Measurements from ENCODE around the gene C2orf69. TPM values are rescaled to one million over a fixed set of nuclear protein-coding genes. Genes with fewer than 3 reads are reported as not detected.
A peak's percentile ranks its signal among the peaks of the same experiment; 100 is the strongest.

The C2orf69 gene
- total RNA-seq, 2 donors from 2014 or later = 16.3 to 24.6 TPM

DNA sequence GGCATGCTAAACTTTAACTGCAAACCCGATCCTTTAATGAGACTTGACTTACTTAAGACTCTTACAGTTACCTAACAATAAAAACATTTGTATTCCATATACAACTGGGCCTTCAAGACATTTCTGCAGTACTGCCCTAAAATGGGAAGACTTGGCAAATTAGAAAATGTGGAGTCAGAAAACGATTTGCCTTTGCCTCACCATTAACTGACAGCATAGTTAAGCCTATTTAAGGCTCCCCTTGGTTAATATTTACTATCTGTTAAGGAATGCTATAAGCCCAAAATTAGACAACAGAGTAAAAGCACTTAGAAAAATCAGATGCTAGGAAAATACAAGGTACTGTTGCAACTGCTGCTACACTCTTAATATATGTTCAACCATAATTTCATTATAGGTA lies 25.5 kb downstream of the C2orf69 start:
- no peak for DNase-seq
- no peak for TF ChIP-seq CTCF (conservative IDR thresholded peaks at IDR 0.05)
- H3K4me1 ChIP-seq (ENCODE audit: control insufficient read depth, insufficient read depth, low read length) = no peaks in the 10 kb centered on the region
- no peaks in the 10 kb centered on the region for H3K9me3 Mint-ChIP-seq
- H3K4me3 ChIP-seq (ENCODE audit: low read length) = no peak overlapping the region
- H3K36me3 Mint-ChIP-seq (ENCODE audit: low read depth) = peaks cover 51% of the 10 kb centered on the region
- H3K9me3 ChIP-seq (ENCODE audit: control insufficient read depth, low read length) = no peaks in the 10 kb centered on the region
- no peak overlapping the region for H3K27ac Mint-ChIP-seq
- no peak overlapping the region for H3K9ac ChIP-seq (ENCODE audit: extremely low read depth, low read length, poor library complexity, severe bottlenecking)
- no peak overlapping the region for H3K27ac ChIP-seq (ENCODE audit: low read depth, low read length)
- H3K27me3 ChIP-seq (ENCODE audit: control insufficient read depth, insufficient read depth, low read length, poor library complexity, severe bottlenecking) = no peaks in the 10 kb centered on the region
- H3K4me1 Mint-ChIP-seq = no peaks in the 10 kb centered on the region
- no peak overlapping the region for H3K4me3 Mint-ChIP-seq
- 83% methylated on average over 2 of the region's 2 CpGs; no CpG with 5 or more reads in 1 of the 2 experiments for WGBS, 2 experiments (ENCODE audit: insufficient coverage in 1 of 2, insufficient read length in 1 of 2)
- peaks cover 73% of the 10 kb centered on the region for H3K36me3 ChIP-seq (ENCODE audit: control insufficient read depth, insufficient read depth, low read length)
- H3K27me3 Mint-ChIP-seq (ENCODE audit: insufficient read depth) = no peaks in the 10 kb centered on the region

GRCh38 chr2:199940373-199940772 lies 29.3 kb downstream of the C2orf69 start:
- Histone ChIP-seq H3K36me3 (ENCODE audit: control insufficient read depth, insufficient read depth, low read length) (peaks cover 78% of the 10 kb centered on the region), H3K27ac (ENCODE audit: low read depth, low read length) (no peak overlapping the region), H3K9me3 (ENCODE audit: control insufficient read depth, low read length) (no peaks in the 10 kb centered on the region), H3K4me3 (ENCODE audit: low read length) (no peak overlapping the region), H3K9ac (ENCODE audit: extremely low read depth, low read length, poor library complexity, severe bottlenecking) (no peak overlapping the region), H3K27me3 (ENCODE audit: control insufficient read depth, insufficient read depth, low read length, poor library complexity, severe bottlenecking) (no peaks in the 10 kb centered on the region), H3K4me1 (ENCODE audit: control insufficient read depth, insufficient read depth, low read length) (no peaks in the 10 kb centered on the region)
- peak; percentile 70 for TF ChIP-seq CTCF (conservative IDR thresholded peaks at IDR 0.05)
- peaks cover 61% of the 10 kb centered on the region for H3K36me3 Mint-ChIP-seq (ENCODE audit: low read depth)
- no peak overlapping the region for H3K27ac Mint-ChIP-seq
- no peak overlapping the region for H3K4me3 Mint-ChIP-seq
- no peaks in the 10 kb centered on the region for H3K27me3 Mint-ChIP-seq (ENCODE audit: insufficient read depth)
- no peaks in the 10 kb centered on the region for H3K4me1 Mint-ChIP-seq
- H3K9me3 Mint-ChIP-seq = no peaks in the 10 kb centered on the region
- DNase-seq = no peak
- WGBS, 2 experiments (ENCODE audit: insufficient coverage in 1 of 2, insufficient read length in 1 of 2) = 92 to 95% methylated on average over 2 of the region's 2 CpGs

- Mint-ChIP-seq H3K9me3 (no peaks in the 10 kb centered on the region), H3K4me1 (no peaks in the 10 kb centered on the region), H3K4me3 (no peak overlapping the region), H3K36me3 (ENCODE audit: low read depth) (peaks cover 60% of the 10 kb centered on the region), H3K27me3 (ENCODE audit: insufficient read depth) (no peaks in the 10 kb centered on the region), H3K27ac (no peak overlapping the region)
- Histone ChIP-seq H3K4me3 (ENCODE audit: low read length) (no peak overlapping the region), H3K9me3 (ENCODE audit: control insufficient read depth, low read length) (no peaks in the 10 kb centered on the region), H3K27ac (ENCODE audit: low read depth, low read length) (no peak overlapping the region), H3K9ac (ENCODE audit: extremely low read depth, low read length, poor library complexity, severe bottlenecking) (no peak overlapping the region), H3K36me3 (ENCODE audit: control insufficient read depth, insufficient read depth, low read length) (peaks cover 81% of the 10 kb centered on the region), H3K4me1 (ENCODE audit: control insufficient read depth, insufficient read depth, low read length) (no peaks in the 10 kb centered on the region), H3K27me3 (ENCODE audit: control insufficient read depth, insufficient read depth, low read length, poor library complexity, severe bottlenecking) (no peaks in the 10 kb centered on the region)
- WGBS, 2 experiments (ENCODE audit: insufficient coverage in 1 of 2, insufficient read length in 1 of 2) = 93 to 100% methylated on average over 1 to 4 of the region's 4 CpGs
- no peak for TF ChIP-seq CTCF (conservative IDR thresholded peaks at IDR 0.05)
- no peak for DNase-seq
These were observed 32.3 kb downstream of the C2orf69 start for GRCh38 chr2:199943373-199943772.

Data from endodermal cell (in vitro differentiated cells).